Ecto neural progenitor cell (in vitro differentiated cells): ENCODE results near the gene FCHO1.
"Not testable (repeated sequence)": the region's sequence is repeated elsewhere in the genome, so short reads cannot be mapped to it uniquely, and the experiment has no call there.

Experiments
- DNase-seq: peaks from one replicate; pipeline ENCODE4 v3.0.0-alpha.2; 2018; ENCODE audit warnings: low spot score

Gene FCHO1

GRCh38 chr19:17795495-17795856, 44.2 kb downstream of the FCHO1 start:
- DNase-seq = no peak

GRCh38 chr19:17796013-17796837, 44.9 kb downstream of the FCHO1 start:
- no peak for DNase-seq

DNA sequence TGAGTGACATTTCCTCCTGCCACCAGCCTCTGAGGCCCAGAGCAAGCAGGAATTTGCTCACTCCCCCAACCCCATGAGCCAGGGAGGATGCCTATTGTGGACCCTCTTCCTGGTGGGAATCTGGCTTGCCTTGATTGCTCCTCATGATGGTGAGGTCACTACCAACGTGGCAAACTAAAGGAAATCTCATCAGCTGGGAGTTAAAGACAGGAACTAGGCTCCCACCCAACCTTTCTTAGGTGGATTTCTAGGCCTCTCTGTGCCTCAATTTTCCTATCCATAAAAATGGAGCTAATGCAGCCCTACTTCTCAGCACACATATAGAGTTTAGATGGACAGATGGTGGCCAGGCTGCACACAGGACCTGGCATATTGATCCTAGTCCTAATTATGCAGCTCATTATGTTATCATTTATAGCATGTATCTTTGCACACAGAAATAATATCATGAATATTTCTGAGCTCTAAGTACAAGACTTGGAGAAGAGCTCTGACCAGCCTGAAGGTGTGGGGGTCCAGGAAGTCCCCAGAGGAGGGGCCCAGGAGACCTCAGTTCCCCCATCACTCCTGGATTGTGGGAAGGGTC, 45.7 kb downstream of the FCHO1 start:
- DNase-seq = no peak

- DNase-seq = no peak
These were observed 46.3 kb downstream of the FCHO1 start for GRCh38 chr19:17797424-17798201.

DNA sequence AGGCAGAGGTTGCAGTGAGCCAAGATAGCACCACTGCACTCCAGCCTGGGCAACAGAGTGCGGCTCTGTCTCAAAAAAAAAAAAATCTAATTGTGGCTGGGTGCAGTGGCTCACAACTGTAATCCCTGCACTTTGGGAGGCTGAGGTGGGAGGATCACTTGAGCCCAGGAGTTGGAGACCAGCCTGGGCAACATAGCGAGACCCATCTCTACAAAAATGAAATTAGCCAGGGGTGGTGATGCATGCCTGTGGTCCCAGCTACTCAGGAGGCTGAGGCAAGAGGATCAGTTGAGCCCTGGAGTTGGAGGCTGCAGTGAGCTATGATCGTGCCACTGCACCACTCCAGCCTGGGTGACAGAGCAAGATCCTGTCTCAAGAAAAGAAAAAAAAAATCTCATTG, 47.3 kb downstream of the FCHO1 start:
- DNase-seq = not testable (repeated sequence)

- no peak for DNase-seq
These were observed 51.0 kb downstream of the FCHO1 start for GRCh38 chr19:17802137-17802858.

DNA sequence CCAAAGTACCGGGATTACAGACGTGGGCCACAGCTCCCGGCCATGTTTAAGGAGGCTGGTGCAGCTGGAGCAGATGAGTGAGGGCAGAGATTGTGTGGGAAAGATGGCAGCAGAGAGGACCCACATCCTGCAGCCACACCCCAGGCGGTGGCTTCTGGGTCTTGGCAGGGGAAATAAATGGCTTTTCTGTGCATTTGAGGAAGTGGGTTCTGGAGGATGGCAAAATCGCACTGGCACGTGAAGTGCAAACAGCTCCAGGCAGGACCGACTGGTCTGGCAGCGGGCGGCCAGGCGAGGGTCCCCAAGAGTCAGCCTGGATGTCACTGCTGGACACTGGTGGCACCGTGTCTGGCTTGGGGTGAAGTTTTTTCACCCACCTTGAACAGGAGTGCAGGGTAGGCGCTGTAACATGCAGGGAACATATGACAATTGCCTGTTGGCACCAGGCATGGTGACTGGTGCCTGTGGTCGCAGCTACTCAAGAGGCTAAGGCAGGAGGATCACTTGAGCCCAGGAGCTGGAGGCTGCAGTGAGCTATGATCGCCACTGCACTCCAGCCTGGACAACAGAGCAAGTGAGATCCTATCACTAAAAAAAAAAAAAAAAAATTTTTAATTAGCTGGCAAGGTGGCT, 52.1 kb downstream of the FCHO1 start:
- no peak for DNase-seq

DNA sequence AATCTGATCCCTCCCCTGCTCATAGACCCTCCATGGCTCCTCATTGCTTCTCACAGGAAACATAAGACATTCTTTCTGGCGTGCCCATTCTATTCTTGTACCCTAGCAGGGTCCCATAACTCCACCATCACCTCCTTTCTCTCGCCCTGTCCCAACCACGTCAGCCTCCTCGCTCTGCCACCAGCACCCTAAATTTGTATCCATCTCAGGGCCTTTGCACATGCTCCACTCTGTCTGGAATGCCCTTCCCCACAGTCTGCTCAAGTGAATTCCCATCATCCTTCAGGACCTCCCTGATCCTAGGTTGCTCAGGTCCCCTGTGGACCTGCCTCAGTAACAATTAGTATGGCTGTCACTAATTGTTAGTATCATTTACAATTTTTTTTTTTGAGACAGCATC, 54.1 kb downstream of the FCHO1 start:
- no peak for DNase-seq

GRCh38 chr19:17806945-17807344, 55.7 kb downstream of the FCHO1 start:
- DNase-seq = no peak

DNA sequence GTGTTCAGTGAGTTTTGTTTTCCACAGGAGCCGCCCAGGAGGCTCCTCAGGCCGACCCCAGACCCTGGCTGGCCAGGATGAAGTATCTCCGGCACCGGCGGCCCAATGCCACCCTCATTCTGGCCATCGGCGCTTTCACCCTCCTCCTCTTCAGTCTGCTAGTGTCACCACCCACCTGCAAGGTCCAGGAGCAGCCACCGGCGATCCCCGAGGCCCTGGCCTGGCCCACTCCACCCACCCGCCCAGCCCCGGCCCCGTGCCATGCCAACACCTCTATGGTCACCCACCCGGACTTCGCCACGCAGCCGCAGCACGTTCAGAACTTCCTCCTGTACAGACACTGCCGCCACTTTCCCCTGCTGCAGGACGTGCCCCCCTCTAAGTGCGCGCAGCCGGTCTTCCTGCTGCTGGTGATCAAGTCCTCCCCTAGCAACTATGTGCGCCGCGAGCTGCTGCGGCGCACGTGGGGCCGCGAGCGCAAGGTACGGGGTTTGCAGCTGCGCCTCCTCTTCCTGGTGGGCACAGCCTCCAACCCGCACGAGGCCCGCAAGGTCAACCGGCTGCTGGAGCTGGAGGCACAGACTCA, 56.5 kb downstream of the FCHO1 start:
- no peak for DNase-seq

DNA sequence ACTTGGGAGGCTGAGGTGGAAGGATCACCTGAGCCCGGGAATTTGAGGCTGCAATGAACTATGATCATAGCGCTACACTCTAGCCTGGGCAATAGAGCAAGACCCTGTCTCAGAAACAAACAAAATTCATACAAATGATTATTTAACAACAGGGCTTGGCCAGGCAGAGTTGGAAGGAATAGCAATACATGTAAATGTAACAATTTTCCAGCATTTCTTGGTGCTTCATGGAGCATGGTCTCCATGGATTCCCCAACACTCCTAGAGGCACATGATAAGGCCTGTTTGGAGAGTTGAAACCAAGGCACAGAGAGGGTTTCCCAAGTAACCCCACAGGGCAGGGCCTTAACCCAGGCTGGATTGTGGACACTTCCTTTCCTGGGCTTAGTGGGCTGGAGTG, 59.8 kb downstream of the FCHO1 start:
- DNase-seq = no peak

- DNase-seq = no peak
These were observed 60.4 kb downstream of the FCHO1 start for GRCh38 chr19:17811681-17812080.

DNA sequence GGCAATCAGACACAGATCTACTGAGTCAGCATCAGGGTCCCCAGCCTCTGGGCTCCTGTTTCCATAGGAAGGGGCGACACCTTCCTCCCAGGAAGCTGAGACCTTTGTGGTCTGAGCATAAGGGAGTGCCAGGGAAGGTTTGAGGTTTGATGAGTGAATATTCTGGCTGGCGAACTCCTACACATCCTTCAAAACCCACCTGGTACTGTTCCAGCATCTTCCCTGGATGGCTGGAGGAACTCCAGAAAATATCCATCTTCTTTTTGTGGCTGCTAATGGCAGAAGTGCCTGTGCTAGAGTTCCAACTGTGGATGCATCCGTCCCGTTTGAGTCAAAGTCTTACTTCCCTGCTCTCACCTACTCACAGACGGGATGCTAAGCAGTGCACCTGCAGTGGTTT, 60.8 kb downstream of the FCHO1 start:
- DNase-seq = no peak

DNA sequence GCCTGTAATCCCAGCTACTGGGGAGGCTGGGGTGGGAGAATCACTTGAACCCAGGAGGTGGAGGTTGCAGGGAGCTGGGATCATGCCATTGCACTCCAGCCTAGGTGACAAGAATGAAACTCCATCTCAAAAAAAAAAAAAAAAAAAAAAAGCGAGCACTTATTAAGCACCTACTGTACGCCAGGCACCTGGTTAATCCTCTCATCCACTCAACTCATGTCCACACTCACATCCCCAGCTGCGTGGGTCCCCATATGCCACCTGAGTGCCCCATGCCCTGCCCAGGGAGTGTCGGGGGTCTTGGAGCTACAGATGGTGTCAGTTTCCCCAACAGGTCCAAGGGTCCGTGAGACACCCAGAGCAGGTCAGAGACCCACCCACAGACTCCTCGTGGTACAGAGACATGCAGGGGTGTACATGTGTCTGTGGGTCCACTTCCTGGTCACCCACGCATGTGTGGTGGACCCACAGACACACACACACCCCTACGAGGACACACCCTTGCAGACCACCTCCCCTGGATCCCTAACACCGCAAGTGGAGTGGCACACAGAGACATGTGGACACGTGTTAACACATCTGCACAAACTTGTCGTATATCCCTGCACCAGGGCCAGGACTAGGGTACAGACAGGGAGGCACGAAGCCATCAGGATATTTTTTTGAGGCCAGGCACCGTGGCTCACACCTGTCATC, 66.5 kb downstream of the FCHO1 start:
- no peak for DNase-seq

GRCh38 chr19:17821190-17821589, 69.9 kb downstream of the FCHO1 start, which contains the start of gene INSL3:
Gene INSL3, minus strand, starts transcription at chr19:17821519. Its CDS starts 13 bp downstream, at chr19:17821506.
- DNase-seq = no peak

- no peak for DNase-seq
These were observed 73.1 kb downstream of the FCHO1 start for GRCh38 chr19:17824339-17824738.

GRCh38 chr19:17826508-17827056, 75.3 kb downstream of the FCHO1 start:
- no peak for DNase-seq

DNA sequence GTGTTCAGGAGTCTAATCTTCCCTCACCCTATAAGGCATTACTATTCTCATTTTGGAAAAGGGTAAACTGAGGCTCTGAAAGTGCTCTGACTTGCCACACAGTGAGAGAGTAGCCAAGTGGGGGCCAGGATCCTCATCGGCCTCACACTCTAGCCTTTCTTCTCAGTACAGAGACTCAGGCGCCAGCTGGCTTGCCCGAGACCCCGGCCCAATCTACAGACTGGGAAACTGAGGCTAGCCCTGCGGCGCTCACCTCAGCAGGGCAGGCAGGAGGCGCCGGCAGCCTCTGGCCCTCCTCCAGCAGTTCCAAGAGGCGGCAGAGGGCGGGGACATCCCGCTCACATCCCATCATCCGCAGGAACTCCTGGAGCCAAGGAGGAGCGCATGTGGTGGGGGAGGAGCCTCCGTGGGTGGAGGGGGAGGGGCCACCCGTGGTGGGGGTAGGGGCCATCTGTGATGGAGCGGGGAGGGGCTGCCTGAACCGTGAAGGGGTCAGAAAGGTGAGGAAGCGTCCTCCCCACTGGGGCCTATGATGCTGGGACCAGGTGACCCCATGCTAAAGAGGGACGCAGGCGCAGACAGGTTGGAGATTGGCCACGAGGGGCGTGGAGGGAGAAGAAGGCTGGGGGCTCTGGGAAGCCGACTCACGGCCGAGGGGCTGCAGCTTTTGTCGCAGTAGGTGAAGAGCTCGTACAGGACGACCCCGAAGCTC, 78.7 kb downstream of the FCHO1 start:
- DNase-seq = peak; percentile 86

DNA sequence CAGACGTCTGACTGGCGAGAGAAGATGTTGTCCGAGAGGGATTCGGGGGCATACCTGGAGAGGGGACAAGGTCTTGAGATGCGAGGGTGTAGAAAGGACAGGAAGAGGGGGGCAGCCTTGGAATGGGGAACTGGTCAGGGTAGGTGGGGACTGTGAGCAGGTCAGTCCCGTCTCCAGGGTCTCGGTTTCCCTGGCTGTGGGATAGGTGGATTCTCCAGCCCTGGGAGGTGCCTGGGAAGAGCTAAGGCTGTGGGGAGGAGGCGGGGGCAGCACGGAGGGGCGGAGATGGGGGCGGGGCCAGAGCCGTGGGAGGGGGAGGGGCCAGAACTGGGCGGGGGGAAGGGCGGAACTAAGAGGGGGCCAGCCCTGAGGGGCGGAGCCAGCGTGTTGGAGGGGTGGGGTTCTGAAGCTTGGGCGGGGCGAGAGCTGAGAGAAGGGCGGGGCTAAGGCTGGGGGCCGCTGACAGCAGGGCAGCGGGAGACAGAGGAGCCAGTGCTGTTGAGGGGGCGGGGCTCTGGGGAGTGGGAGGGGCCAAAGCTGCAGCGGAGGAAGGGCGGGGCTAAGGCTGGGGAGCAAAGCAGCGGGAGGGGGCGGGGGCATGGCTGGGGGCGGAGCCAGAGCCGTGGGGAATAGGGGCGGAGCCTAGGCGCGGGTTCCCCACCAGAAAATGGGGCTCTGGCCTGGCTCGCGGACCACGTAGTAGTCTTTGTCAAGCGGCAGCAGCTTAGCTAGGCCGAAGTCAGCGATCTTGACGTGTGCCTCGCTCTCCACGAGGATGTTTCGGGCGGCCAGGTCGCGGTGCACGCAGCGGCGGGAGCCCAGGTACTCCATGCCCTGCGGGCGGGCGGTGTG, 79.5 kb downstream of the FCHO1 start:
- DNase-seq = peak; percentile 98
